Measurements from ENCODE around the gene UHRF2. TPM values are rescaled to one million over a fixed set of nuclear protein-coding genes. Genes with fewer than 3 reads are reported as not detected.

Gene UHRF2
- total RNA-seq, 1 experiment from 2014 or later = 40.6 TPM

DNA sequence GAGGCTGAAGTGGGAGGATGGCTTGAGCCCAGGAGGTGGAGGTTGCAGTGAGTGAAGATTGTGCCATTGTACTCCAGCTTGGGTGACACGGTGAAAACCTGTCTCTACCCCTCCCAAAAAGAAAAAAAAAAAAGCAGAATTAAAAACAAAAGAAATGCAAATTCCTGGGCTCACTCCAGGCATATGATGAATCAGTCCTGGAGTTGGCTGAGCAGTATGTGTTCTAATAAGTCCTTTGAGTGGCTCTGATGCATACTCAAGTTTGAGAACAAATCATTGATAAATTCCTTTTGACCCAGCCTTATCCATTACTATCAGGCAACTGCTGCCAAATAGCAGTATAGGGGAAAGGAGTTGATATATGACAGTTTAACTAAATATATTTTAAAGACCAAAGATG is 28.3 kb downstream of the UHRF2 start:
- H3K4me2 ChIP-seq (ENCODE audit: low read length) = no peak overlapping the region
- H3K79me2 ChIP-seq (ENCODE audit: insufficient read depth, low read length) = peaks cover 98% of the 10 kb centered on the region
- RAD21 ChIA-PET (ENCODE audit: low non-redundant PET in 1 of 2, low total read pairs in 2 of 2, uncharacterized antibody in 2 of 2, unreplicated experiment in 2 of 2) = no interaction called here
- H3K36me3 ChIP-seq (ENCODE audit: control insufficient read depth in 1 of 2, insufficient read depth in 2 of 2, low read length in 2 of 2) = no peaks in the 10 kb centered on the region; a peak in 1 of 4 replicates
- no peak for ATAC-seq
- H3K9me2 ChIP-seq (ENCODE audit: insufficient read depth) = no peaks in the 10 kb centered on the region
- CTCF ChIA-PET = no interaction called here
- no peak overlapping the region for H2AFZ ChIP-seq (ENCODE audit: low read depth, low read length, poor library complexity, severe bottlenecking)
- H3K9me3 ChIP-seq (ENCODE audit: control insufficient read depth in 1 of 2, insufficient read depth in 1 of 2, low read depth in 1 of 2, low read length in 2 of 2) = no peaks in the 10 kb centered on the region
- intact Hi-C loops (cut with micrococcal nuclease) = no loop called here
- BruUV-seq (replicated peaks) = no TSS peak
- no peak overlapping the region for H3K9ac ChIP-seq (ENCODE audit: low read length)
- TF ChIP-seq TCF7L2 (IDR thresholded peaks at IDR 0.05; ENCODE audit: borderline replicate concordance, extremely low read depth, insufficient read depth, insufficient read length) (no peak), ZBTB33 (IDR thresholded peaks at IDR 0.05; ENCODE audit: extremely low read depth, insufficient replicate concordance, low read length) (no peak), CBX3 (IDR thresholded peaks at IDR 0.05; ENCODE audit: low read depth) (no peak), EGR1 (IDR thresholded peaks at IDR 0.05; ENCODE audit: low read depth) (no peak), EZH2phosphoT487 (IDR thresholded peaks at IDR 0.05; ENCODE audit: borderline replicate concordance) (no peak), SRF (IDR thresholded peaks at IDR 0.05; ENCODE audit: low read depth) (no peak), POLR2A (IDR thresholded peaks at IDR 0.05; ENCODE audit: borderline replicate concordance, extremely low read depth, insufficient read depth, insufficient read length) (no peak), FOSL1 (IDR thresholded peaks at IDR 0.05; ENCODE audit: low read depth) (no peak), SP1 (IDR thresholded peaks at IDR 0.05; ENCODE audit: low read depth) (no peak), RAD21 (IDR thresholded peaks at IDR 0.05; ENCODE audit: low read depth) (no peak), EZH2 (IDR thresholded peaks at IDR 0.05) (no peak), ZFX (IDR thresholded peaks at IDR 0.05) (no peak), CTCF (IDR thresholded peaks at IDR 0.05 in 2 of 3, conservative IDR thresholded peaks at IDR 0.05 in 1 of 3; ENCODE audit: borderline replicate concordance in 1 of 3, insufficient read depth in 1 of 3, low read depth in 2 of 3, low read length in 2 of 3) (no peak), POLR2AphosphoS5 (IDR thresholded peaks at IDR 0.05; ENCODE audit: low read depth, low read length) (no peak), ZNF274 (IDR thresholded peaks at IDR 0.05; ENCODE audit: low read depth, low read length) (no peak), JUND (IDR thresholded peaks at IDR 0.05) (no peak), SIN3A (IDR thresholded peaks at IDR 0.05; ENCODE audit: low read depth) (no peak)
- TF ChIP-seq, protein P1, sequence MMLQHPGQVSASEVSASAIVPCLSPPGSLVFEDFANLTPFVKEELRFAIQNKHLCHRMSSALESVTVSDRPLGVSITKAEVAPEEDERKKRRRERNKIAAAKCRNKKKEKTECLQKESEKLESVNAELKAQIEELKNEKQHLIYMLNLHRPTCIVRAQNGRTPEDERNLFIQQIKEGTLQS (IDR thresholded peaks at IDR 0.05) = no peak
- TF ChIP-seq, protein P2, sequence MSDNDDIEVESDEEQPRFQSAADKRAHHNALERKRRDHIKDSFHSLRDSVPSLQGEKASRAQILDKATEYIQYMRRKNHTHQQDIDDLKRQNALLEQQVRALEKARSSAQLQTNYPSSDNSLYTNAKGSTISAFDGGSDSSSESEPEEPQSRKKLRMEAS (IDR thresholded peaks at IDR 0.05) = no peak
- TF ChIP-seq, protein P3, sequence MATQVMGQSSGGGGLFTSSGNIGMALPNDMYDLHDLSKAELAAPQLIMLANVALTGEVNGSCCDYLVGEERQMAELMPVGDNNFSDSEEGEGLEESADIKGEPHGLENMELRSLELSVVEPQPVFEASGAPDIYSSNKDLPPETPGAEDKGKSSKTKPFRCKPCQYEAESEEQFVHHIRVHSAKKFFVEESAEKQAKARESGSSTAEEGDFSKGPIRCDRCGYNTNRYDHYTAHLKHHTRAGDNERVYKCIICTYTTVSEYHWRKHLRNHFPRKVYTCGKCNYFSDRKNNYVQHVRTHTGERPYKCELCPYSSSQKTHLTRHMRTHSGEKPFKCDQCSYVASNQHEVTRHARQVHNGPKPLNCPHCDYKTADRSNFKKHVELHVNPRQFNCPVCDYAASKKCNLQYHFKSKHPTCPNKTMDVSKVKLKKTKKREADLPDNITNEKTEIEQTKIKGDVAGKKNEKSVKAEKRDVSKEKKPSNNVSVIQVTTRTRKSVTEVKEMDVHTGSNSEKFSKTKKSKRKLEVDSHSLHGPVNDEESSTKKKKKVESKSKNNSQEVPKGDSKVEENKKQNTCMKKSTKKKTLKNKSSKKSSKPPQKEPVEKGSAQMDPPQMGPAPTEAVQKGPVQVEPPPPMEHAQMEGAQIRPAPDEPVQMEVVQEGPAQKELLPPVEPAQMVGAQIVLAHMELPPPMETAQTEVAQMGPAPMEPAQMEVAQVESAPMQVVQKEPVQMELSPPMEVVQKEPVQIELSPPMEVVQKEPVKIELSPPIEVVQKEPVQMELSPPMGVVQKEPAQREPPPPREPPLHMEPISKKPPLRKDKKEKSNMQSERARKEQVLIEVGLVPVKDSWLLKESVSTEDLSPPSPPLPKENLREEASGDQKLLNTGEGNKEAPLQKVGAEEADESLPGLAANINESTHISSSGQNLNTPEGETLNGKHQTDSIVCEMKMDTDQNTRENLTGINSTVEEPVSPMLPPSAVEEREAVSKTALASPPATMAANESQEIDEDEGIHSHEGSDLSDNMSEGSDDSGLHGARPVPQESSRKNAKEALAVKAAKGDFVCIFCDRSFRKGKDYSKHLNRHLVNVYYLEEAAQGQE (IDR thresholded peaks at IDR 0.05; ENCODE audit: low read depth) = no peak
- H3K4me3 ChIP-seq (replicated peaks in 1 of 2; ENCODE audit: low read depth in 1 of 2, low read length in 2 of 2) = no peak overlapping the region
- no peak overlapping the region for H3K27ac ChIP-seq (ENCODE audit: low read depth, low read length)
- no peak for DNase-seq (ENCODE audit: low read depth, low spot score)
- no peaks in the 10 kb centered on the region for H3K4me1 ChIP-seq (ENCODE audit: control insufficient read depth in 1 of 2, insufficient read depth in 2 of 2, low read length in 2 of 2)
- peaks cover 14% of the 10 kb centered on the region; the same call in 1 of the 2 replicates for H4K20me1 ChIP-seq (ENCODE audit: insufficient read depth)
- POLR2A ChIA-PET = no interaction called here
- no peaks in the 10 kb centered on the region for H3K27me3 ChIP-seq (ENCODE audit: insufficient read depth, low read length)
